HepG2 (cell line): Measurements from ENCODE around the gene CHIC1. TPM values are rescaled to one million over a fixed set of nuclear protein-coding genes. Genes with fewer than 3 reads are reported as not detected.

Source experiments
- ATAC-seq: fragments of 200-7000 bp; cut with Tn5 transposase; 3 replicates; pipeline ENCODE4 v1.9.1; 2020; ENCODE audit warnings: mild to moderate bottlenecking, moderate library complexity
- BruUV-seq: library from RNA; stranded (reverse); fragments of 400-500 nt; replicated peaks from 2 replicates; lab custom pipeline; 2021; lab: Mats Ljungman, UMichigan
- CTCF ChIA-PET: fragments of 300-600 bp; formaldehyde crosslinking; extraction: SDS; loops from one replicate; lab custom pipeline; 2021; ENCODE audit warnings: low total read pairs, inconsistent platforms, low intra/inter-chr PET ratio; lab: Yijun Ruan, JAX
- POLR2A ChIA-PET: fragments of 350-600 bp; sonication (Branson Sonifier 250); formaldehyde crosslinking; loops from one replicate; lab custom pipeline; 2020; ENCODE audit warnings: antibody characterized with exemption, inconsistent platforms; lab: Yijun Ruan, JAX
- DNase-seq: peaks from one replicate; pipeline ENCODE4 v3.0.0-alpha.2; 2015; ENCODE audit warnings: low spot score
- FAIRE-seq: peaks from 3 replicates; lab custom pipeline; 2011; peaks lifted over from hg19 to GRCh38; lab: Jason Lieb, UNC
- H2AFZ ChIP-seq: one replicate; pipeline ENCODE4 v1.6.1; 2011; ENCODE audit warnings: low read length, inconsistent platforms
- H3K27ac ChIP-seq: fragments of 300-600 bp; 3 replicates; pipeline ENCODE4 v1.8.0; 2011; ENCODE audit warnings: mixed run types, mild to moderate bottlenecking, mixed read lengths, low read length, inconsistent platforms; ENCODE audit not compliant: insufficient read depth; ENCODE audit errors: extremely low read length
- H3K27me3 ChIP-seq, 2 experiments: fragments of 200-600 bp in 1 of 2; 2 replicates in 1 of 2; 3 replicates in 1 of 2; pipeline versions ENCODE4 v1.6.0 to v1.8.0; 2011; ENCODE audit warnings: low read length in 2 of 2, mild to moderate bottlenecking in 2 of 2, moderate library complexity in 2 of 2, inconsistent platforms in 1 of 2; ENCODE audit not compliant: insufficient read depth in 2 of 2, control insufficient read depth in 1 of 2
- H3K36me3 ChIP-seq, 2 experiments: fragments of 200-600 bp in 1 of 2; replicated peaks in 1 of 2; 2 replicates in 1 of 2; 3 replicates in 1 of 2; pipeline versions ENCODE4 v1.5.1 to v1.8.0; 2011; ENCODE audit warnings: low read length in 2 of 2, inconsistent platforms in 1 of 2; ENCODE audit not compliant: insufficient read depth in 2 of 2, control insufficient read depth in 1 of 2
- H3K4me1 ChIP-seq: 2 replicates; pipeline ENCODE4 v1.5.1; 2012; ENCODE audit warnings: low read length, inconsistent platforms; ENCODE audit not compliant: insufficient read depth
- H3K4me2 ChIP-seq: 2 replicates; pipeline ENCODE4 v1.6.0; 2011; ENCODE audit warnings: low read depth, low read length, inconsistent platforms
- H3K4me3 ChIP-seq, 3 experiments: fragments of 200-600 bp in 1 of 3; sonication (generic), shearing (Covaris generic) in 1 of 3; replicated peaks in 1 of 3; 2 replicates each; pipeline ENCODE4 v1.5.1; 2011 to 2016; ENCODE audit warnings: low read length in 3 of 3, inconsistent platforms in 2 of 3, low read depth in 2 of 3, mild to moderate bottlenecking in 2 of 3, control low read depth in 1 of 3, mixed read lengths in 1 of 3; ENCODE audit not compliant: insufficient read depth in 1 of 3
- H3K79me2 ChIP-seq: one replicate; pipeline ENCODE4 v1.6.1; 2011; ENCODE audit warnings: low read length, inconsistent platforms; ENCODE audit not compliant: insufficient read depth
- H3K9ac ChIP-seq: 2 replicates; pipeline ENCODE4 v1.6.0; 2011; ENCODE audit warnings: mild to moderate bottlenecking, low read depth, low read length, inconsistent platforms; ENCODE audit not compliant: insufficient read depth
- H3K9me3 ChIP-seq: 2 replicates; pipeline ENCODE4 v1.5.1; 2012; ENCODE audit warnings: mild to moderate bottlenecking, low read length
- H4K20me1 ChIP-seq: 2 replicates; pipeline ENCODE4 v1.6.0; 2011; ENCODE audit warnings: inconsistent platforms, mild to moderate bottlenecking, low read length, moderate library complexity; ENCODE audit not compliant: insufficient read depth
- AKNA ChIP-seq: sonication (generic); formaldehyde crosslinking; IDR thresholded peaks from 2 replicates; pipeline ENCODE4 v1.4.0; 2020; ENCODE audit warnings: missing genetic modification reagents, borderline replicate concordance
- ARNT2 ChIP-seq: sonication (generic); formaldehyde crosslinking; IDR thresholded peaks from 2 replicates; pipeline ENCODE4 v1.8.0; 2022; ENCODE audit warnings: mild to moderate bottlenecking, low read depth, missing genetic modification reagents, moderate library complexity
- FLYWCH1 ChIP-seq: sonication (generic); formaldehyde crosslinking; IDR thresholded peaks from 2 replicates; pipeline ENCODE4 v1.8.1; 2023; ENCODE audit warnings: mild to moderate bottlenecking, missing genetic modification reagents
- JUND ChIP-seq: sonication (generic); formaldehyde crosslinking; IDR thresholded peaks from 2 replicates; pipeline ENCODE4 v1.8.0; 2022; ENCODE audit warnings: mild to moderate bottlenecking, missing genetic modification reagents
- PREB ChIP-seq: sonication (generic); formaldehyde crosslinking; IDR thresholded peaks from 2 replicates; pipeline ENCODE4 v1.4.0; 2020; ENCODE audit warnings: missing genetic modification reagents
- THRA ChIP-seq: sonication (generic); formaldehyde crosslinking; IDR thresholded peaks from 2 replicates; pipeline ENCODE4 v1.4.0; 2020; ENCODE audit warnings: missing genetic modification reagents, borderline replicate concordance
- ZFP91 ChIP-seq: sonication (generic); formaldehyde crosslinking; IDR thresholded peaks from 2 replicates; pipeline ENCODE4 v1.9.0; 2022; ENCODE audit warnings: missing genetic modification reagents, mild to moderate bottlenecking, borderline replicate concordance
- ZNF619 ChIP-seq: sonication (generic); formaldehyde crosslinking; IDR thresholded peaks from 2 replicates; pipeline ENCODE4 v1.4.0; 2020; ENCODE audit warnings: mild to moderate bottlenecking, missing genetic modification reagents
- ZSCAN25 ChIP-seq: sonication (generic); formaldehyde crosslinking; IDR thresholded peaks from 2 replicates; pipeline ENCODE4 v1.8.0; 2022; ENCODE audit warnings: mild to moderate bottlenecking, missing genetic modification reagents
- WGBS: methylation state at CpG from one replicate; pipeline ENCODE4 v1.1.6; 2017; ENCODE audit warnings: low lambda C conversion rate; 5-methylcytosine and 5-hydroxymethylcytosine counted together
- in situ Hi-C: cut with HindIII; loops from 2 replicates; pipeline ENCODE4 v1.10.0; 2017; ENCODE audit warnings: low pct_unique_long_range_greater_than_20kb; ENCODE audit not compliant: extremely low pct_ligation_motif_present
- intact Hi-C: fragments of 100-400 bp; cut with micrococcal nuclease; formaldehyde crosslinking; loops from one replicate; pipeline ENCODE4 v1.10.0; 2022; ENCODE audit not compliant: unreplicated experiment
- polyA plus RNA-seq, 8 experiments: library from polyadenylated mRNA; depleted of rRNA in 3 of 8; stranded (reverse) in 7 of 8; unstranded in 1 of 8; fragments of >200 nt; fragmentation: Illumina TruSeq in 4 of 8; extraction: Trizol in 4 of 8; gene quantifications; 2 replicates each; pipeline versions ENCODE4 v1.2.1 to v1.2.3, GENCODE V29; 2011 to 2016; ENCODE audit warnings: low read depth in 4 of 8, missing spikeins in 1 of 8, mixed read lengths in 1 of 8; ENCODE audit not compliant: insufficient read depth in 1 of 8
- total RNA-seq, 5 experiments: library from RNA; depleted of rRNA; stranded (reverse); fragments of >200 nt; fragmentation: Illumina TruSeq; extraction: Trizol; gene quantifications; 2 replicates each; pipeline ENCODE4 v1.2.3, GENCODE V29; 2016; ENCODE audit warnings: low read depth in 1 of 5

CHIC1 gene
- total and polyA plus RNA-seq, 2 of the 13 experiments (the other 11 are each of a cell fraction or from before 2014, with no cell fraction given) = 0.04 TPM; not detected in 1

GRCh38 chrX:73561801-73562200 is 1.2 kb upstream of the CHIC1 start:
- no peak for ATAC-seq
- H3K27me3 ChIP-seq = no peaks in the 10 kb centered on the region
- no peak for FAIRE-seq
- CTCF ChIA-PET = no interaction called here
- H3K36me3 ChIP-seq = no peaks in the 10 kb centered on the region
- TF ChIP-seq THRA (CRISPR knock-in tag) (no peak), JUND (CRISPR knock-in tag) (no peak), ZFP91 (no peak), ZSCAN25 (CRISPR knock-in tag) (no peak), ARNT2 (CRISPR knock-in tag) (no peak)
- no peaks in the 10 kb centered on the region for H3K9me3 ChIP-seq
- no peak for DNase-seq
- POLR2A ChIA-PET = no interaction called here
- 55% methylated on average over 3 of the region's 3 CpGs for WGBS
- no peaks in the 10 kb centered on the region for H3K79me2 ChIP-seq
- H3K27ac ChIP-seq = no peak overlapping the region
- in situ Hi-C loops = no loop called here
- no peak overlapping the region for H3K4me3 ChIP-seq
- H2AFZ ChIP-seq = no peak overlapping the region
- H4K20me1 ChIP-seq = no peaks in the 10 kb centered on the region
- H3K9ac ChIP-seq = no peak overlapping the region
- H3K4me1 ChIP-seq = no peaks in the 10 kb centered on the region
- no peak overlapping the region for H3K4me2 ChIP-seq
- BruUV-seq = no TSS peak
- intact Hi-C loops = no loop called here

GRCh38 chrX:73562458-73562857 is 539 bp upstream of the CHIC1 start:
- ATAC-seq (no peak), DNase-seq (no peak), FAIRE-seq (no peak)
- intact Hi-C loops = no loop called here
- H3K9ac ChIP-seq = no peak overlapping the region
- no peaks in the 10 kb centered on the region for H3K27me3 ChIP-seq
- no peaks in the 10 kb centered on the region for H3K4me1 ChIP-seq
- CTCF ChIA-PET = no interaction called here
- no peak overlapping the region for H3K4me3 ChIP-seq
- no TSS peak for BruUV-seq
- in situ Hi-C loops = no loop called here
- WGBS = 4% methylated on average over 3 of the region's 3 CpGs
- no peak overlapping the region for H3K4me2 ChIP-seq
- H3K36me3 ChIP-seq = no peaks in the 10 kb centered on the region
- no peaks in the 10 kb centered on the region for H3K79me2 ChIP-seq
- no peak overlapping the region for H3K27ac ChIP-seq
- H4K20me1 ChIP-seq = no peaks in the 10 kb centered on the region
- no peaks in the 10 kb centered on the region for H3K9me3 ChIP-seq
- POLR2A ChIA-PET = no interaction called here
- H2AFZ ChIP-seq = no peak overlapping the region
- TF ChIP-seq PREB (CRISPR knock-in tag) (no peak), ZNF619 (CRISPR knock-in tag) (no peak), AKNA (CRISPR knock-in tag) (no peak), FLYWCH1 (CRISPR knock-in tag) (no peak)
